Thyroid gland (tissue), 4 donors: ENCODE measurements around the gene SRP54. TPM values are rescaled to one million over a fixed set of nuclear protein-coding genes. Genes with fewer than 3 reads are reported as not detected.

Experiments used
- DNase-seq, 2 donors: peaks; one replicate each; pipeline ENCODE4 v3.0.0-alpha.2; 2019
- H3K27ac ChIP-seq, 3 donors: fragments of 200-600 bp; sonication (generic); 1 replicate in 2 of 3; 2 replicates in 1 of 3; pipeline ENCODE4 v1.5.1; 2016 to 2019; ENCODE audit warnings: mild to moderate bottlenecking in 1 of 3, moderate library complexity in 1 of 3
- H3K27me3 ChIP-seq: fragments of 200-600 bp; sonication (generic); one replicate; pipeline ENCODE4 v1.5.1; 2019
- H3K36me3 ChIP-seq, 2 donors: fragments of 200-600 bp; sonication (generic); one replicate each; pipeline ENCODE4 v1.5.1; 2016 to 2019
- H3K4me1 ChIP-seq, 2 donors: fragments of 200-600 bp; sonication (generic); one replicate each; pipeline ENCODE4 v1.5.1; 2017 to 2019
- H3K4me3 ChIP-seq, 3 donors: fragments of 200-600 bp; sonication (generic); replicated peaks in 1 of 3; 1 replicate in 2 of 3; 2 replicates in 1 of 3; pipeline ENCODE4 v1.5.1; 2016; ENCODE audit warnings: mild to moderate bottlenecking in 1 of 3
- H3K9me3 ChIP-seq: fragments of 200-600 bp; sonication (generic); one replicate; pipeline ENCODE4 v1.5.1; 2017
- CTCF ChIP-seq, 6 experiments: fragments of 200-600 bp in 3 of 6; fragments of 450-650 bp in 3 of 6; sonication (generic) in 3 of 6; IDR thresholded peaks; one replicate each; pipeline ENCODE4 v1.5.1; 2016 to 2019; ENCODE audit warnings: antibody characterized with exemption in 6 of 6, mild to moderate bottlenecking in 2 of 6, inconsistent platforms in 1 of 6, moderate library complexity in 1 of 6
- POLR2A ChIP-seq, 2 donors: fragments of 450-650 bp; IDR thresholded peaks; one replicate each; pipeline ENCODE4 v1.6.1; 2017; ENCODE audit warnings: antibody characterized with exemption in 2 of 2, mild to moderate bottlenecking in 2 of 2, moderate library complexity in 1 of 2
- whole genome bisulfite sequencing, 2 donors: methylation state at CpG; one replicate each; pipeline ENCODE4 v1.1.5; 2017; 5-methylcytosine and 5-hydroxymethylcytosine counted together
- intact Hi-C: fragments of 100-400 bp; cut with DNase I; formaldehyde crosslinking; loops from one replicate; pipeline ENCODE4 v1.15.1; 2023
- total RNA-seq, 4 donors: library from RNA; depleted of rRNA; stranded (reverse); fragments of >200 nt; gene quantifications; one replicate each; pipeline ENCODE4 v1.2.3, GENCODE V29; 2016

The SRP54 gene
- total RNA-seq, 4 donors from 2014 or later, result 58.5 to 122 (median 79.7) TPM

- intact Hi-C loops, result no loop called here
- Histone ChIP-seq H3K27ac (no peak overlapping the region), H3K4me3 (no peak overlapping the region), H3K36me3 (no peaks in the 10 kb centered on the region), H3K4me1 (no peaks in the 10 kb centered on the region), H3K9me3 (no peaks in the 10 kb centered on the region), H3K27me3 (no peaks in the 10 kb centered on the region)
- no peak for DNase-seq
- TF ChIP-seq POLR2A (IDR thresholded peaks at IDR 0.05), result no peak
- TF ChIP-seq CTCF (IDR thresholded peaks at IDR 0.05), result no peak
- 100% methylated on average over 1 of the region's 1 CpG for WGBS, 2 donors
These were observed 12.1 kb upstream of the SRP54 start for GRCh38 chr14:34970665-34971064.

- DNase-seq, result no peak
- Histone ChIP-seq H3K4me1 (no peaks in the 10 kb centered on the region), H3K27ac (no peak overlapping the region), H3K9me3 (no peaks in the 10 kb centered on the region), H3K27me3 (no peaks in the 10 kb centered on the region), H3K36me3 (no peaks in the 10 kb centered on the region), H3K4me3 (no peak overlapping the region)
- intact Hi-C loops, result no loop called here
- TF ChIP-seq CTCF (IDR thresholded peaks at IDR 0.05) (no peak), POLR2A (IDR thresholded peaks at IDR 0.05) (no peak)
These were observed 11.4 kb upstream of the SRP54 start for GRCh38 chr14:34971381-34971780.

GRCh38 chr14:34971801-34972200 lies 11.0 kb upstream of the SRP54 start:
- no peaks in the 10 kb centered on the region for H3K36me3 ChIP-seq
- no peak for DNase-seq
- no peak overlapping the region for H3K27ac ChIP-seq
- H3K9me3 ChIP-seq, result no peaks in the 10 kb centered on the region
- H3K4me3 ChIP-seq, result no peak overlapping the region
- intact Hi-C loops, result no loop called here
- no peak for TF ChIP-seq CTCF (IDR thresholded peaks at IDR 0.05)
- no peak for TF ChIP-seq POLR2A (IDR thresholded peaks at IDR 0.05)
- 82 to 83% methylated on average over 5 of the region's 5 CpGs for WGBS, 2 donors
- H3K4me1 ChIP-seq, result peaks cover 0 to 2% of the 10 kb centered on the region in 2 donors
- H3K27me3 ChIP-seq, result no peaks in the 10 kb centered on the region

- intact Hi-C loops, result no loop called here
- H3K36me3 ChIP-seq, result no peaks in the 10 kb centered on the region
- no peak for TF ChIP-seq CTCF (IDR thresholded peaks at IDR 0.05)
- TF ChIP-seq POLR2A (IDR thresholded peaks at IDR 0.05), result no peak
- peaks cover 7 to 9% of the 10 kb centered on the region in 2 donors for H3K4me1 ChIP-seq
- WGBS, 2 donors, result 90 to 98% methylated on average over 5 of the region's 5 CpGs
- no peaks in the 10 kb centered on the region for H3K27me3 ChIP-seq
- H3K4me3 ChIP-seq, result no peak overlapping the region
- DNase-seq, result no peak
- no peaks in the 10 kb centered on the region for H3K9me3 ChIP-seq
- H3K27ac ChIP-seq, result no peak overlapping the region
These were observed 4.3 kb upstream of the SRP54 start for GRCh38 chr14:34978444-34978843.

- TF ChIP-seq CTCF (IDR thresholded peaks at IDR 0.05), result no peak
- no peak for TF ChIP-seq POLR2A (IDR thresholded peaks at IDR 0.05)
- H3K27me3 ChIP-seq, result no peaks in the 10 kb centered on the region
- 95 to 97% methylated on average over 11 of the region's 11 CpGs for WGBS, 2 donors
- DNase-seq, result no peak
- no peaks in the 10 kb centered on the region for H3K36me3 ChIP-seq
- intact Hi-C loops, result loop anchor here (5.0 kb wide), 1 partner anchor 142 kb away; the partner anchor contains the start of genes PPP2R3C and PRORP
- peaks cover 24% of the 10 kb centered on the region in 2 donors for H3K4me1 ChIP-seq
- no peak overlapping the region for H3K4me3 ChIP-seq
- no peaks in the 10 kb centered on the region for H3K9me3 ChIP-seq
- H3K27ac ChIP-seq, result no peak overlapping the region
These were observed 2.4 kb upstream of the SRP54 start for GRCh38 chr14:34980337-34980900.
